NCI-H2029 (cell line): ENCODE results near the gene PTPRU.

Source experiments
- DNase-seq: peaks from one replicate; lab custom pipeline; 2025; lab: John Stamatoyannopoulos, UW

The PTPRU gene

DNA sequence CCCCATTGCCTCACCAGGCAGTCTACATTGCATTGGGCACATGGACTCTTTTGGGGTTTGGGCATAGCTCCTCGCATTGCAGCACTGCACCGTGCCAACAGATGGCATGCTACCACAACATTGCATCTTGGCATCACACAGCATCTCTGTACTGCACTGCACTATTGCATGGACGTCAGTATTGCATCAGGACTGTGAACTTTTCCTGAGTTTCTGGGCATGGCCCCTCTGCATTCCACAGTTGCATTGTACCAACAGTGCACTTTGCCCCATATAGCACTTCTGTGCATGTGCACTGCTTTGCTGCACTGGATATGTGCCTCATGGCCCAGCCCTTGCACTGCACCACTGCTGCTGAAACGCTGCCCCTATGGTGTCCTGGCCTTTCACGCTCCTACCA, 9.6 kb downstream of the PTPRU start:
- no peak for DNase-seq

DNA sequence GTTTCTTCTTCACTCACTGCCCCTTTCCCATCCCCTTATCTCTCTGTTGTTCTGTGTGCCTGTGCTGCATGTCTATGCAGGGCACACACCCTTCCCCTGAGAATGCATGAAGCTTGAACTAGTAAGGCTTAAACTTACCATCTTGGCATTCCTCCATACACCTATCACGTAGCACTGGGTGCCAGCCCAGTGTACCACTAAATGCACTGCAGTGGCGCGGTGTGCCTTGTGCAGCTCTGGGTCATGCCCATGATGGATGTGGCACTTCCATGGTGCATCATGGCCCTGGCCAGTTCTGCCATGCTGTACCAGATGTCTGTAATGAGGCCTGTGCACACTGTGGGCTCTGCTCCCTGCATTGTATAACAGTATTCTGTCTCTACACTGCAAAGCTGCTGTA, 10.7 kb downstream of the PTPRU start:
- no peak for DNase-seq

DNA sequence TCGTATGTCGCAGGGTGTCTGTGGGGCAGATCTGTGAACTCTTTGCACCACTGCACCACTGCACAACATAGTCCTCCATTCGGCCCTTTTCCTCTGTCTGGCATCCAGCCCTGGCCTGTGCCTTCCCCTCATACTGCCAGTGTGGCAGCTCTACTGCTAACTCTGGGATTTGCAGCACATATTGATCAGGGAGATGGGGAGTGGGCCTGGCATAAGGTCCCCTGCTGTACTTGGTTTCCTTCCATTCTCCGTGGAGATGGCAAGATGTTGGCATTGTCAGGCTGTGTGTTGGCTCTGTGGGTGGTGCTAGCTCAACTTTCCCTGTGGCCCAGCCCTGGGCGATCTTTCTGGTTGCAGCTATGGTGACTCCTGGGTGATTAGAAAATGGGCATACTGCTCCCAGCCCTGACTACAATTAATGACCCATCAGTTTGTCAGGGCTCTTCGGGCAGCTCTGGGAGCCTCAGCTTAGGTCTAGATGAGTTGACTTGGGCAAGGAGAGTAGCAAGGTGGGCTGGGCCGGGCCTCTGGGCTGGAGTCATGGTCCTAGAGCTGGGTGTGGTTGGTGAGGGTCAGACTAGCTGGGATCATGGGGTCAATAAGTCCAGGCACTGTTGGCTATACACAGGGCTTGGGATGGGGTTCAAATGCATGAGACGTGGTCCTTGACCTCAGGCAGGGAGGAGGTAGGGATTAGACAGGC, 11.4 kb downstream of the PTPRU start:
- no peak for DNase-seq

DNA sequence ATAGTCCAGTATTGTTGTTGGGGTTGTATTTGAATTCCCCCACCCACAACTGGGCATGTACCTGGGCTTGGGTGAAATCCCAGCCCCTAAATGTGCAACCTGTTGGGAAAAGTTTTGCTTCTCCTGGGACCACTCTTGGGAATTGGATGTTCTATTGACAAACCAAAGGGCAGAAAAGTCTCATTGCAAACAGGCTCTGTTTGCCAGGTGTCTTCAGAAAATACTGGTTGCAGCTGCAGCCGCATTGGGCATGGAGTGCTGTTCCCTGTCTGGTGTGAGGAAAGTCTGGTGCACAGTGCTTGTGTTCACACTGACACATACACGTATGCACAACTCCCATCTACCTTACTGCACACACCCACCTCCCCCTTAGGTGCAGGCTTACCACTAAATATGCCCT, 12.1 kb downstream of the PTPRU start:
- DNase-seq = no peak

DNA sequence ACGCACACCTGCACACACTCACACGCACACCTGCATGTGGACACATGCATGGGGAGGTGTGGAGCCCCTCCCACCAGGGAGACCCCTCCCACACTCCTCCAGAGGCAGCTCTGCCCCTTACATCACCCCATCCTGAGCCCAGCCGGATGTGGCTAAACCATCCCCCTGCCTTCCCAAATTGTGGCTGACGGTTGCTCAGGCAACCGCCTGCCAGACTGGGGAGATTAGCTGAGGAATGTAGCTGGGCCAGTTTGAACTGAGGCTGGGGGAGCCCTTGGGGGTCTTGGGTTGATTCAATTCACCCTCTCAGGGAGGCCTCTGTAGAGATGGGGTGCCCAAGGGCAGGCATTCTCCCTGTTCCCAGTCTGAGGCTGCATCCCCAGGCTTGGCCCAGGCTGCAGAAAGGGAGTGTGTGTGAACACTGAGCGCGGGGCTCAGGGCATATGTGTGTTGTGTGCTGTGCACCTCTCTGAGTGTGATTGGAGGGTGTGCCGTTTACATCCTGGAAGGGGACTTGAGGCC, 12.9 kb downstream of the PTPRU start:
- no peak for DNase-seq

DNA sequence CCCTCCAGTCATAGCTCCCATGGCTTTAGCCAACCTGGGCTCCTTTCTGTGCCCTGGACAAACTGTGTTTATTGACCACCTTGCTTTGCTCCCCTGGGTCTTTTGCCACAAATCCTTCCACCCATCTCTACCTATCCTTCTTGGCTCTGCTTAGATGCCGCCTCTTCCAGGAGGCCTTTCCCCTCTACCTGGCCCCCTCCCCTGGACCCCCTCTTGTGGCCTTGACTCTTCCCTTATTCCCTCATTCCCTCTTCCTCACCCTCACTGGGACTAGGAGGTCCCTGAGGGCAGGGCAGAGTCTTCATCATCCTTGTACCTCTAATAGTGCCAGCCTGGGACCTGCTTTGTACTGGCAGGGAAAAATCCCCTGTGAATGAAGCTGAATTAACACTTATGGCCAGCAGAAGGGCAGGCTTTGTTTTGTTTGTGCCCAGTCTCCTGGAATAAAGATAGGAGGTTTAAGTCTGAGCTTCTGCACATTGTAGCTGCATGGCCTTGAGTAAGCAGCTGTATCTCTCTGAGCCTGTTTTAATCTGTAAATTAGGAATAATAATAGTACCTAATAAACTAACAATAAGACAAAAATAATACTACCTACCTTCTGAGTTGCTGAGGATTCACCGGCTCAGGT, 13.7 kb downstream of the PTPRU start:
- no peak for DNase-seq

DNA sequence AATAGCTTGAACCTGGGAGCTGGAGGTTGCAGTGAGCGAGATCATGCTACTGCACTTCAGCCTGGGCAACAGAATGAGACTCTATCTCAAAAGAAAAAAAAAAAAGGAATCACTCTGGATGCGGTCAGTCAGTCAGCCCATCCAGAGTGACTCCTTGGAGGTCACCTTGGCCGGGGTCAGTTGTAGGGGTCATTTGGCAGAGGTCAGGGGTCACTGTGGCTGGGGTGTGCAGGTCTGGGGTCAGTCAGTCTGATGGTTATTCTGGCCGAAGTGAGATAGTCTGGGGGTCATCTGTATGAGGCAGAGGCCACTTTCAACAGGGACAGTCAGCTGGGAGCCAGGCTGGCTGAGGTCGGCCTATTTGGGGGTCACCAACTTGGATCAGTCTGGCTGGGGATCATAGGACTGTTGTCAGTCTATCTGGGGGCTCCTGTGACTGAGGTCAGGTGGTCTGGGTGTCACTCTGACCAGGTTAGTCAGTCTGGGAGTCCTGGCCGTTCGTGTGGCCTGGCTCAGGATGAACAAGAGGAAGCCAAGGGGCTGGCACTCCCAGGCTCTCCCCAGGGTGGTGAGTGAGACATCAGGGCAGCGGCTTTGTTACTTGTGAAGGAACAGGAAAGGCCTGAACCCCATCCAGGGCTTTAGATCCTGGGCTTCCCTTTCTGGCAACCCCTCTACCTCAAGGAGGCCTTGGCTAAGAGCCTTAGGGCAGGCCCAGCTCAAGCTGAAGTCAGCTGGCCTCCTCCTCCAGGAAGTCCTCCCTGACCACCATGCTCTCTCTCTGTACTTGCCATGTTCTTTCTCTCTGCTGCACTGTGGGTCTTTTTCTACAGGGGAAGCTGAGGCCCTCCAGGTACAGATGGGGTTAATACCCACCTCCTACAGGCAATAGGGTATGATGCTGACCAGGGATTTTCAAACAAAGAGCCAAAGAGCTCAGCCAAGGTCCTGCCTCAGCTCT, 15.1 kb downstream of the PTPRU start:
- no peak for DNase-seq

DNA sequence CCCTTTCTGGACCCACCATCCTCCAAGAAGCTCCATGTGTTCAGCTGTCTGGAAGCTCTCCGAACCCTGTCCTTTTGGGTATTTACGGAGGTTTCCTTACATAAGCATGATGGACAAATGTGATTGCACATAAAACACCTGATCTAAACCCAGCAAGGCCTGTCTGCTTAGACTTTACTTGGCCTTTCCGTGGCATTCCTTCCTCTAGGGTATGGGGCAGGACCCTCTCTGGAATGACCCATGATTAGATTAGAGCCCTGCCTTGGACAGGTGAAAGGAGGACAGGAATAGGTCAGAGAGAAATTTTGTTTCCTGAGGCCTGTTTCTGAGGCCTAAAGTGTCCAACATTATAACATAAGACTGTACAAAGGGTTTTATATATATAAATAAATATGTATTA, 16.9 kb downstream of the PTPRU start:
- no peak for DNase-seq

DNA sequence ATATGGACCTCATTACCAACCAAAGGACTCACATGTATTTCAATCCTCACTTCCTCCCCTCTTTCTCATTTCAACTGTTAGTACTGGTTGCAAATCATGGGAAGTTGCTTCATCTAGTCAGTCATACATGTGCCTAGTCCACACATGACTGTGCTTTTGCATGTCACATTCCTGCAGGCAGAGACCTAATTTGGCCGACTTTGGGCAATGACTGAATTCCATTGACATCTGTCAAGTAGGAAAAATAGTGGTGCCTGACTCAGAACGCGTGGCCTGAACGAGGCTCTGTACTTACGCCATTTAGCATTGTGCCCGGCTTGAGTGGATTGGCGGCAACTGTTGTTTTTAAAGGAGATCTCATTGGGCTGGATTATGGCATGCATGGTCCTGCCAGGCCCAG, 18.0 kb downstream of the PTPRU start:
- no peak for DNase-seq

DNA sequence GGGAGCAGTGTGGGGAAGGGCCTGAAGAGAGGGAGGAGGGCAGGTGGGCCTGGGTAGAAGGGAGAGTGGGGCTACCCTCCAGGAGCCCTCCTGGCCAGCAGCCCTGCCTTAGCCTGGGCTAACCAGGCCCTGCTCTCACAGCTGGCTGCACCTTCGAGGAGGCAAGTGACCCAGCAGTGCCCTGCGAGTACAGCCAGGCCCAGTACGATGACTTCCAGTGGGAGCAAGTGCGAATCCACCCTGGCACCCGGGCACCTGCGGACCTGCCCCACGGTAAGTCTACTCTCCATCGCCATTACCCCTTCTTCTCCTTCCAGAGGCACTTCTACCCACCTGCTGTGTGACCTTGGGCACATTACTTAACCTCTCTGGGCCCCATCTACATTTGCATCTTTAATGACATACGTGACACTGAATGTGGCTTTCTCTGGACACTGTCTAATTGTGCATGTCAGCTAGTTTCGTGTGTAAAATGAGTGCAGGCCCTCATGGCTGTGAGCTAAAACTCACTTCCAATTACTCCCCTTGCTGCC, 18.9 kb downstream of the PTPRU start:
- DNase-seq = no peak

DNA sequence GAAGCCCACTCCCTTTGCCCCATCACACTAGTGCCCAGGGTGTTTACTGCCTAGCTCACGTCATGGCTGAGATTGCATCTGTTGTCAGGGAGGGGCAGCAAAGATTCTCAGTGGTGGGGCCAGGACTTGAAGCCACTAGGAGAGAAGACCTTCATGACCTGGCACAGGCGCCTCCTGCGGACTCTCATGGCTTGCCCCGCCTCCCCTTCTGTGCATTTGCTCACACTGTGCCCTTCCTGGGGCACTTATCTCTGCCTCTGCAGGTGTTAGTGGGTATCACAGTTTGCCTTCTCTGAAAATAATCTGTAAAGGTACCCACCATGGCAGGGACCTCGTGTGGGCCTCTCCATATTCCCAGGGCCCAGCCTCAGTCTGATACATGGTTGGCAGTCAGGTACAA, 20.1 kb downstream of the PTPRU start:
- DNase-seq = no peak

DNA sequence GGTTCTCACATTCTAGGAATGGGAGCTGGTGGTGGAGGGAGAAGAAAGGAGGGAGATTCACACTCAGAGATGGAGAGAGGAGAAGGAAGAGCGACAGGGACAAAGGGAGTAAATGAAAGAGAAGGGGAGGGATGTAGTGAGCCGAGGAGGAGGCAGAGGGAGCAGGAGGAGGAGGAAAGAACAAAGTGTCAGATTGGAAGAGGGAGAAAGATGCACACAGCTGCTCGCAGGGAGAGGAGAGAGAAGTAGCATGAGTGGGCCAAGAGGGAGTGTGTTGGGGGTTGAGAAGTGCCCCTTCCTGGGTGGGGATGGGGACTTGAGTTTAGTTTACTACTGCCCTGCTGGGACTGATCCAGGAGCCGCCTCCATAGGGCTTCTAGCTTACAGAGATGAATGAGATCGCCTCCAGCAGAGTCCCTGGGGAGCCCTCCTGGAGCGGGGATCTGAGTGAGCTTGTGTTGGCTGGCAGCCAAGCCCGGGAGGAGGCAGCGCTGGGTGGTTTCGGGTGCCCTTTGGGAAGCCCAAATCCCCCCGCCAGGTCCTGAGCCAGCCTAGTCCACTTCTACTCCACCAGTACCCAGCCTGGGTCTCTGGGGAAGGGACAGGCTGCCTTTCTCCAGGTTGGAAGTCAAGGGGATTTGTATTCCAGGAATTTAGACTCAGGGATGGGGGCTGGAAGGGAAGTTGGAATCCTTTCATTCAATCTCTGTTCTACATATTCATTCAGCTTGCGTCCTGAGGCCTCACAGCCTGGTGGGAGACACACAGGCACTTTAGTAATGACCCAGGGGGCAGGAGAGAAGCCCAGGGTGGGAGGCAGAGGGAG, 20.9 kb downstream of the PTPRU start:
- no peak for DNase-seq

DNA sequence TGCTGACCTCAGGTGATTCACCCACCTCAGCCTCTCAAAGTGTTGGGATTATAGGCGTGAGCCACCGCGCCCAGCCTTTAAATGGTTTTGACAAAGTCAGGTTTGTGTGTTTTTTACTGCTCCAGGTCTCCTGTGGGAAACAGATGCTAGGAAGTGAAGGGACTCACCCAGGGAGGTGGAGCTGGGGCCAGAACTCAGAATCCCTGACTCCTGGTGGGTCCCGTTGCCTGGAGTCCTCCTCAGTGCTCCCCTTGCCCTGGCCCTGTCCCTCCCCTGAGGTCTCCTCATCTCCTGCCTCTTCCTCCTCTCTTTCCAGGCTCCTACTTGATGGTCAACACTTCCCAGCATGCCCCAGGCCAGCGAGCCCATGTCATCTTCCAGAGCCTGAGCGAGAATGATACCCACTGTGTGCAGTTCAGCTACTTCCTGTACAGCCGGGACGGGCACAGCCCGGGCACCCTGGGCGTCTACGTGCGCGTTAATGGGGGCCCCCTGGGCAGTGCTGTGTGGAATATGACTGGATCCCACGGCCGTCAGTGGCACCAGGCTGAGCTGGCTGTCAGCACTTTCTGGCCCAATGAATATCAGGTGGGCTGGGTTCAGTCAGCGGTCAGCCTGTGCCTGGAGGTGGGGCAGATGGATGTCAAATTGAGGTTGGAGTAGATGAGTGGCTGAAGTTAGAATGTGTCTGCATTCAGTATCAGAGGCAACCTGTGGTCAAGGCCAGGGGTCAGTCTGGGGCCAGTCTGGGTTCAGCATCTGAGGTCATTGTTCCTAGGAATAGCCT, 22.1 kb downstream of the PTPRU start:
- DNase-seq = no peak

DNA sequence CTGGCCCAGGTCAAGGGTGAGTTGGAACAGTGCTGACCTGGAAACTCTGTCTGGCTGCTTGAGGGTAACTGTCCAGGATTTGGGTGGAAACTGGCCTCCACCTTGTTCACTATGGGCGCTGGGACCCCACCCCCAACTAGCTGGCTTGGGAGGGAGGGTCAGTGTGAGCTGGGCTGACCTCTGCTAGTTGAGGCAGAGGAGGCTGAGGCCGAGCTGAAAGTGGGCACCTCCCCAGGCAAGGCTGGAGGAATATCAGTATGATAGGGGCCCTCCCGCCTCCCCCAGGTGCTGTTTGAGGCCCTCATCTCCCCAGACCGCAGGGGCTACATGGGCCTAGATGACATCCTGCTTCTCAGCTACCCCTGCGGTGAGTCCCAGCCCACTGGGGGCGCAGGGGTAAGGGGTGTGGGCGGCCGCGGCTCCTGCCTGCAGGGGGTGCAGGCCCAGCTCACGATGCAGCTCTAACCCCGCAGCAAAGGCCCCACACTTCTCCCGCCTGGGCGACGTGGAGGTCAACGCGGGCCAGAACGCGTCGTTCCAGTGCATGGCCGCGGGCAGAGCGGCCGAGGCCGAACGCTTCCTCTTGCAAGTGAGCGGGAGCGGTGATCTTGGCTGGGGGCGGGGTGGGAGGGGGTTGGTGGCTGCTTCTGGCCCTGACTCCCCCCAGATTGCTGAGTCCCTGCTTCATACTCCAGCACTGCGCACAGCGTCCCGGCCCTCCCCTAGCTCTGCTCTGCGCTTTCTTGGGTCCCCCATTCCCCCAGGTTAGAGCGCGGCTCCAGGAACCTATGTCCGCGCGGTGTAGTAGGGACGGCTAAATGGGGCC, 22.9 kb downstream of the PTPRU start:
- DNase-seq = no peak

DNA sequence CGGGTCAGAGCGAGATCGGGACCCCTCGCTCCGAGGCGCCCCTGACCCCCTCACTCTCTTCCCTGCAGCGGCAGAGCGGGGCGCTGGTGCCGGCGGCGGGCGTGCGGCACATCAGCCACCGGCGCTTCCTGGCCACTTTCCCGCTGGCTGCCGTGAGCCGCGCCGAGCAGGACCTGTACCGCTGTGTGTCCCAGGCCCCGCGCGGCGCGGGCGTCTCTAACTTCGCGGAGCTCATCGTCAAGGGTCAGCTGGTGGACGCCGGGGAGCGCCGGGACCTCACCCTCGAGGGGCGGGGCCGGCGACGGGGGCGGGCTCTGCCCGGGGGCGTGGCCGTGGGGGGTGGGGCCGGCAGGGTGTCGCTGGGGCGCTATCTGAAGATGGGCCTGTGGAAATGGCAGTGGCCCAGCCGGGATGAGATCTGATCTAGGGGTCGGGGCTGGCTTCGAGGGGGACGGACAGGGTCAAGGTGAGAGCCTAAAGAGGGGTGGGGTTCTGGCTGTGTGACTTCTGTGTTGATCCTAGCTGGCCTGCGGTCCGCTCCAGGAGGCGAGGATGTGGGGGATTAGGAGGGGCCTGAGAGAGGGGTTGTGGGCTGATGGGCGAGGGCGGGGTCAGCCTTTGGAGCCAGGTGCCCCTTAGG, 23.6 kb downstream of the PTPRU start:
- no peak for DNase-seq

DNA sequence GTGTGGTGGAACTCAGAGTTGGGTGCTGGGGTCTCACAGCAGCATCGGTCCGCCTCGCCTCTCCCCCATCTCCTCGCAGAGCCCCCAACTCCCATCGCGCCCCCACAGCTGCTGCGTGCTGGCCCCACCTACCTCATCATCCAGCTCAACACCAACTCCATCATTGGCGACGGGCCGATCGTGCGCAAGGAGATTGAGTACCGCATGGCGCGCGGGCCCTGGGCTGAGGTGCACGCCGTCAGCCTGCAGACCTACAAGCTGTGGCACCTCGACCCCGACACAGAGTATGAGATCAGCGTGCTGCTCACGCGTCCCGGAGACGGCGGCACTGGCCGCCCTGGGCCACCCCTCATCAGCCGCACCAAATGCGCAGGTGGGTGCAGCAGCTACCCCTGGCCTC, 24.2 kb downstream of the PTPRU start:
- DNase-seq = no peak

DNA sequence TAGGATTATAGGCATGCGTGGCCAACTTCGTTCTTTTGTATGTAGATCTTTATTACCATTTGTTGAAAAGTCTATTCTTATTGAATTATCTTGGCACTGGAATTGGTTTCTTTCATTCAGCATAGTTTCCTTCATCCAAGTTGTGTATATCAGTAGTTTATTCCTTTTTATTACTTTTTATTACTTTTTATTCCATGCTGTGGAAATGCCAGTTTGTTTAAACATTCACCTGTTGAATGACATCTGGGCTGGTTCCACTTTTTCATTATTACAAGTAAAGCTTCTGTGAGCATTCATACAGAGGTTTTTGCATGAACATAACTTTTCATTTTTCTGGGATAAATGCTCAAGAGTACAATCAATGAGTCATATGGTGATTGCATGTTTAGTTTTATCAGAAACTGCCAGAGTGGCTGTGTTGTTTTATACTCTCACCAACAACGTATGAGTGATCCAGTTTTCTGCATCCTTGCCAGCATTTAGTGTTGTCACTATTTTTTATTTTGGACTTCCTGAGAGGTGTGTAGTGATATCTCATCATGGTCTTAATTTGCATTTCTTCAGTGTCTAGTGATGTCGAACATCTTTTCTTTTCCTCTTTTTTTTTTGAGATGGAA, 28.6 kb downstream of the PTPRU start:
- DNase-seq = no peak

DNA sequence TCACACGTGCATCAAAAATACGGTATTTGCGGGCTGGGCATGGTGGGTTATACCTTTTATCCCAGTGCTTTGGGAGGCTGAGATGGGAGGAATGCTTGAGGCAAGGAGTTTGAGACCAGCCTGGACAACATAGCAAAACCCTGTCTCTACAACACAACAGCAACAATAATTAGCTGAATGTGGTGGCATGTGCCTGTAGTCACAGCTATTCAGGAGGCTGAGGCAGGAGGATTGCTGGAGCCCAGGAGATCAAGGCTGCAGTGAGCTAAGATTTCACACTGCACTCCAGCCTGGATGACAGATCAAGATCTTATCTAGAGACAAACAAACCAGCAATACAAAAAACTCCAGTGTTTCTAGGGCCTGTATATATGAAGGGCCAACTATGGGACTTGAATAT, 30.6 kb downstream of the PTPRU start:
- no peak for DNase-seq
